ENCODE results near the gene ASPA.

GRCh38 chr17:3501344-3501743, 25.5 kb downstream of the ASPA start:
- TF ChIP-seq CTCF (conservative IDR thresholded peaks at IDR 0.05) (no peak), ZFX (IDR thresholded peaks at IDR 0.05) (no peak)
